ENCODE results near the gene KLHDC8A.

- TF ChIP-seq SIN3A (IDR thresholded peaks at IDR 0.05; ENCODE audit: low read depth) (no peak), EZH2 (IDR thresholded peaks at IDR 0.05) (no peak), POLR2A (IDR thresholded peaks at IDR 0.05; ENCODE audit: borderline replicate concordance, extremely low read depth, insufficient read depth, insufficient read length) (no peak), CTCF (IDR thresholded peaks at IDR 0.05 in 2 of 3, conservative IDR thresholded peaks at IDR 0.05 in 1 of 3; ENCODE audit: borderline replicate concordance in 1 of 3, insufficient read depth in 1 of 3, low read depth in 2 of 3, low read length in 2 of 3) (peak; percentile 82 to 97 (median 93)), ZBTB33 (IDR thresholded peaks at IDR 0.05; ENCODE audit: extremely low read depth, insufficient replicate concordance, low read length) (no peak), POLR2AphosphoS5 (IDR thresholded peaks at IDR 0.05; ENCODE audit: low read depth, low read length) (no peak), CEBPB (IDR thresholded peaks at IDR 0.05; ENCODE audit: low read depth) (no peak), JUND (IDR thresholded peaks at IDR 0.05) (no peak), MAX (IDR thresholded peaks at IDR 0.05) (no peak), REST (IDR thresholded peaks at IDR 0.05; ENCODE audit: low read depth) (no peak), ZNF274 (IDR thresholded peaks at IDR 0.05; ENCODE audit: low read depth, low read length) (no peak), SP1 (IDR thresholded peaks at IDR 0.05; ENCODE audit: low read depth) (no peak), TCF7L2 (IDR thresholded peaks at IDR 0.05; ENCODE audit: borderline replicate concordance, extremely low read depth, insufficient read depth, insufficient read length) (no peak)
Measured at GRCh38 chr1:205396967-205397616, 40.4 kb upstream of the KLHDC8A start.
